Daoy (cell line): ENCODE data around the gene GBA3. TPM values are rescaled to one million over a fixed set of nuclear protein-coding genes. Genes with fewer than 3 reads are reported as not detected.

ENCODE experiments used
- DNase-seq: peaks from one replicate; pipeline ENCODE4 v3.0.0-alpha.2; 2015; ENCODE audit warnings: low read depth
- total RNA-seq: library from RNA; depleted of rRNA; stranded (reverse); fragments of >200 nt; shearing (Covaris generic); gene quantifications from 2 replicates; pipeline ENCODE4 v1.2.3, GENCODE V29; 2014; rRNA removed

GBA3 gene
- total RNA-seq = 0.18 TPM in 1 of 2 replicates, not detected in the other

DNA sequence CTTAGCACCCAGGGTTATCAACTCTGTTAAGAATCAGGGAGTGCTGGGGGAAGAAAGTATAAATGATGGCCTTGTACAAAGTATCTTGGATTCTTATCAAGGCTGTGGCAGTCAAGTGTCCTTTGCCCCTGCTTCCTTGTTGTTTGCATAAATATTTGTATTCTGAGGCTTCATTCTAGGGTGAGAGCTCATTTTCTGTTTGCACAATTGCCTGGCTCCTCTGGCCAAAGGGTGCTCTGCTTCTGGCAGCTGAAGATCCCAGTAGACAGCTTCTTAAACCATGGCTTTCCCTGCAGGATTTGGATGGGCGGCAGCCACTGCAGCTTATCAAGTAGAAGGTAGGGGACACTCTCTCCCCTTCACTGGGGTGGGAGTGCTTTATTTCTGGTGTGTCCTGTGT, at the start of gene GBA3:
Gene GBA3 (plus strand): TSS at position 202 of the 400 bp plus-strand sequence.
- no peak for DNase-seq

DNA sequence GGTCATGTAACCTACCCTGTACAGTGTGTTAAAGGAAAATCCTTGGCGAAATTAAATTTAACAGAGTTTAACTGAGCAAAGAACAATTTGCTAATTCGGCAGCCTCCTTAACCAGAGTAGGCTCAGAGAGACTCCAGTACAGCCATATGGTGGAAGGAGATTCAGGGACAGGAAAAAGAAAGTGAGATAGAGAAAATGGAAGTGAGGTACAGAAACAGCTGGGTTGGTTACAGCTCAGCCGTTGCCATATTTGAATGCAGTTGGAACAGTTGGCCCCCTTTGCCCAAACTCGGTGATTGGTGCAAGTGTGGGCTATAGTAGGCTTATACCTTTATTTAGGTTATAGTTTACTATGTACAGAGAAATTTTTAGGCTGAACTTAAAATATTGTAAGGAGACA, 48.8 kb upstream of the GBA3 start:
- DNase-seq = no peak

DNA sequence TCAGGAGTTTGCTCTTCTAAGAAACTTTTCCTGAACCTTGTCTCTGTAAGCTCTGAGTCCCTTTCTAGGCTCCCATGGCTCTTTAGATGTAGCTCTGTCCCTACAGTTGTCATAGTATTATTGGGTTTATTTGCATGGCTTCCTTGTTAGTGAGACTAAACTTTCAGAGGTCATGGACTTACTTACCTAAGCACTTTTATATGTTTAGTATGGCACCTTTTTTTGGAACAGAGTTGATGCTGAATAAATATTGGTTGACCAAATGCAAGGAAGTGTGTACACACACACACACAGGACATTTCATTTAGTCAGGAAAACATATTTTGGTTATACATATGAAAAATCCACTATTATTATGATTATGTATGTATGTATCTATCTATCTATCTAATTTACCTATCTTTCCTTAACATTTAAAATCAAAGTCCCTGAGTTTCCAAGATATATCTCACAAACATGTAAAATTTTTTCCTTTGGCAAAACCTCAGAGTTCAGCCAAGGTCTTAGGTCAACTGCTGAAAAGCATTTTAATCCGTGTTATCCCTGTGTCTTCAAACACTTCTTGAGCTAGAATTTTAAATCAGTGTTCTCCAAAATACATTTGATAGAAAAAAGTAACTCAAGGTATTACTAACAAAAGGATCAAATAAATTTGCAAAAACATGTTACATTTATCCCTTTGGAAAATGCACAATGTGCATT, 47.1 kb upstream of the GBA3 start:
- DNase-seq = no peak

DNA sequence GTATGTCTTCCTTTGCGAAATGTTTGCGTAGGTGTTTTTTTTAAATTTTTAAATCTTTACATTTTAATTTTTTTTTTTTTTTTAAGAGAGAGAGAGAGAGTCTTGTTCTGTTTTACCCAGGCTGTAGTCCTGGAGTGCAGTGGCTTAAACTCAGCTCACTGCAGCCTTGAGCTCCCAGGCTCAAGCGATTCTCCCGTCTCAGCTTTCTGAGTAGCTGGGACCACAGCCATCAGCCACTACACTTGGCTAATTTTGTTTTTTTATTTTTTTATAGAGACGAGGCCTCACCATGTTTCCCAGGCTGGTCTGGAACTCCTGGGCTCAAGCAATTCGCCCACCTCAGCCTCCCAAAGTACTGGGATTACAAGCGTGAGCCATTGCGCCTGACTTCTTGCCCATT, 43.7 kb upstream of the GBA3 start:
- DNase-seq = no peak

DNA sequence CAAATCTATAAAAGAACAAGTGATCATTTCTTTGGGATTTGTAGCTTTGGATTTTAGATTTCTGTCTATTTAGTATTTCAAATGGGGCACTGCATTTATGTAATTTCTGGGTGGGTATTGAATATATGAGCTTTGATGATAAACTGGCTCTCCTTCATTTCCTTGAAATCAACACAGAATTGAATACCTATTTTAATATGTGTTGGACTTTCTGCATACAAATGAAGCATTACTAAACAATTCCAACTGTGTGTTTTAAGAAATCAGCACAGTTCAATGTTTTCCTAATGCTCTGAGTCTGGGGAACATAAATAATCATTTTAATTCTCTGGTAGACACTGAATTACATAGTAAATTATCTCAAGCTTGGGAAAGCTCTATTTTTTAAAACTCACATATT, 42.0 kb upstream of the GBA3 start:
- DNase-seq = no peak

GRCh38 chr4:22653752-22654151, 39.0 kb upstream of the GBA3 start:
- no peak for DNase-seq

DNA sequence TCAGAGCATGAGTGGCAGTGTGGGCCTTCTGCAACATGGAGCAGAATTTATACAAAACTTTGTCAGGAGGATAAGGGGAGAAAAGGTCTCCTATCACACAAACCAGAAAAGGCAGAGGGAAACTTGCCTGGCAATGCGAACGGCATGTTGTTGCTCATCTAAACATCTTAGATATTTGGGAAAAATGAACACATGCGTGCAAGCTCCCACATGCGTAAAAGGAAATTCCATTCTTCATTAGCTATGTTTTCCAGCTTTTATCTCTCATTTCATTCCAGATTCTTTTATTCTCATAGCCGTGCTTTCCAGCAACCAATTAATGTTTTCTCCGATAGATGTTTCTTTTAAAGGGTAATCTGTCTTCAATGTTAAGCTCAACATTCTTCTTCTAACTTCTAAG, 31.3 kb upstream of the GBA3 start:
- DNase-seq = no peak

DNA sequence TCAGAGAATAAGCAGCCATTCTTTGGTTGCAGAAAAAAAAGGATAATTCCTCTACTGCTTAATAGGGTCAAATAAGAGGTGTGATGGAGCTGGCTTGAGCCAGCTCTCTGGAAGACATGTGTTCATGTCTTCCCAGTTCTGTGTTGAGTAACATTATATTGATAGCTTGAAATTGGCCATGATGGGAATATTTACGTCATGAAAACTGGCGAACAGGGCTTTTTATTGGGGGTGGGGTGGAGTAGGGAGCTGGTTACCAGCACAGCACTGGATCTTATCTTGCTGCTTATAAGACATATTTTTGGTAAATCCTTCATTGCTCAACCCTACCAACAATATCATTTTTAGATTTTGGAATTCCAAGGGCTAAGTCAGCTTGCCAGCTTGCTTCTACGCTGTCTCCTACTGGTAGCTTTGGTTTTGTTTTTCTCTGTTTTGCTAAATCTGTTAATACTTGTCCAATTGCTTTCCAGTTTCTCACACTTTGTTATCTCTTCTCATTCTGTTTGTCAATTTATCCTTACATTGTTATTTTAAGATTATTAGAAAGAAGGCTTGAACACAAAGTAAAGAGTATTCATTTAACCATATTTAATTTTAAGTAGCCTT, 25.3 kb upstream of the GBA3 start:
- DNase-seq = no peak

GRCh38 chr4:22668301-22668700, 24.4 kb upstream of the GBA3 start:
- DNase-seq = peak; percentile 1

DNA sequence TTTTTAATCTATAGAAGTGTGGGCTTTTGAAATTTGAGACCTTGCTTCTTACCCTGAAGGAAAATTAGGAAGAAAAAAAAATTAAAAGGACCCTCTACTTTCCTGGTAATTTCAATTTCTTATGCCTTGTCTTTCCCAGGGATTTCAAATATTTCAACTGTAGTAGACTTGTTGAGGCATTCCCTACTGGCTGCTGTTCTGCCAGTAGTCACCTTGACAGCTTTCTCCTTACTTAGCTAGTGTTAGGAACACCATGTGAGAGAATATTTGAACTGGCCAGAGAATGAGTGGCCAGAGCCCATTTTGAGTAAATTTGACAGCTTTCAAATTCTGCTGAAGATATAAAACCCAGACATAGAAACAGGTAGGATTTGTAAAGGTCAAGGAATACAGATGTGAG, 24.0 kb upstream of the GBA3 start:
- no peak for DNase-seq

- peak; percentile 2 for DNase-seq
Measured at GRCh38 chr4:22670956-22671355, 21.8 kb upstream of the GBA3 start.

DNA sequence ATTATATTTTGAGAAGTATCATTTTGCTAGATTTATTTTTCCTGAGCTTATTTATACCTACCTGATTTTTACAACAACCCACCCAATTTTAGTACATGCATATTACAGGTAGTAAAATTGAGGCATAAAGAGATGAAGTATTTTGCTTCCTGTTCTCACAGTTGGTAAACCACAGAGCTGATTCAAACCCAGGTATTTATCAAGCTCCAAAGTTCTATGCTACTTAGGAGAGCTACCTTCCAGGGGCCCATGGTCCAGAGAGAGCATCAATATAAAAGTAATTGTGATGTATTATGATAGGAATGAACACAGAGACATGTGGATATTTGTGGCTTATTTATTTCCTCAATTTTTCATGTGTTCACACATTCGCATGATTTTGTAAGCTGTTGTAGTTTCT, 20.2 kb upstream of the GBA3 start:
- no peak for DNase-seq

DNA sequence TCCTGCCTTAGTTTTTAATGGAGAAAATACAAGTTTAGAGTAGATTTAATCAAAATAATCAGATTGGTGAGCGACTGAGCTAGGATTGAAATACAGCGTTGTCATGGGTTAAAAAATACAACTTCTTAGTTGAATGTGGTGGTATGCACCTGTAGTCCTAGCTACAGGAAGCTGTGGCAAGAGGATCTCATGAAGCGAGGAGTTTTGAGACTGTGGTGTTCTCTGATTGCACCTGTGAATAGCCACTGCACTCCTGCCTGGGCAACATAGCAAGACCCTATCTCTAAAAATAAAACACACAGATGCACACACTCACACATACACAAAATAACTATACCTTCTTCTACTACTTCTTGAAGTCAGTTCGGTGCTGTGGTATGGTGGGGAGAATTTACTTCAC, 19.8 kb upstream of the GBA3 start:
- no peak for DNase-seq

- no peak for DNase-seq
Measured at GRCh38 chr4:22674700-22675099, 18.0 kb upstream of the GBA3 start.

GRCh38 chr4:22676063-22676462, 16.7 kb upstream of the GBA3 start:
- no peak for DNase-seq

GRCh38 chr4:22677780-22678179, 15.0 kb upstream of the GBA3 start:
- DNase-seq = no peak

DNA sequence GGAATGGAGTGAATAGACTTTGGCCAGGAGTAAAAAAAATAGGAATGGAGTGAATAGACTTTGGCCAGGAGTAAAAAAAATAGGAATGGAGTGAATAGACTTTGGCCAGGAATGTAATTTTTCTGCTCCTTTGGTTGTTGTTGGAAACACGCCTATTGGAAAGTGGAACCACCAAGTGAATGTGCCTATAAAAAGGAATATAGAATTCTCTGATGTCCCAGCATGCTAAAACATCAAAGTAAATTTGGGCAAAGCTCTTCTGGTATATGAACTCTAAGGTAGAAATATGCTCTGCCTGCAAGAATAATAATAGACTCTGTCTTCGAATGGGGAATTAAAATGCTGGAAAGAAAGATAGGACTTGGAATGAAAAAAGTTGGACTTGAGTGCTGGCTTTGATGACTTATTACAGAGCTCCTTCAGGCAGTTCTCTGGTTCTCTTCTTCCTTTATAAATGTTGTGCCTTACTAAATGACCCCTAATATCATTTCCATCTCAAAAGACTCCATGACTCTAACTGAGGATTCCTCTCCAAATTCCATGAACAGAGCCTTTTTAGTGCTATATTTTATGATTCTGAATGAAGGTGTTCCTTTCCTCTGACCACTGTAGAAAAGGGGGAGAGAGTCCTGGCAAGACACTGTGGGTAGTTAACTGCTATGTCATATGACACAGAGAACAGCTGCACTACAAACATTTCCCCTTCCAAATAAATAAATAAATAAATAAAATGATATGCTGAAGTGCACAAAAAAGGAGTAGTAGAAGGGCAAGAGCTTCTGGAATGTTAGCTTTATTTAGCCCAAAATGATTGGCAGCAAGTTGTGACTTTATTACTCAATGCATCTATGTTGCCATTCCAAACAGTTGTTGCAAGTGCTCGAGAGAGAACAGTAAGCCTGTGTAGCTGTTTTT, 13.5 kb upstream of the GBA3 start:
- DNase-seq = no peak

GRCh38 chr4:22680065-22680642, 12.6 kb upstream of the GBA3 start:
- no peak for DNase-seq

GRCh38 chr4:22683726-22684125, 9.0 kb upstream of the GBA3 start:
- no peak for DNase-seq

DNA sequence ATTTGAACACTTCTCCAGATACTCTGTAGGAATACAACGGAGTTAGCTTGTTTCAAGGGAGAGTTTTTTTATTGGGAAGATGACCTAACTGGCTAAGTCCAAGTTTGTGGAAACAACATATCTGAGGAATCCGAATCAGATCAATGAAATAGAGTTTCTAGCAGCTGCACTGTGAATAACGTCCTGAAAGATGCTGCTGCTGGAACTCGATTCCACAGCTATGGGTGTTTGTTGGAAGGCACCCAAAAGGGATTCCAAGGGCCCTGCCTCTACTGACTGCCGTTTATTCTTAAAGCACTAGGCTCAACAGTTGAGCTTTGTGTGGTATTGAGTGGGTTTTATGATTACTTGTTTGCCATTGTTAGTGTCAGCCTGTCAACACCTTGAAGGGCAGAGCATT, 6.6 kb upstream of the GBA3 start:
- no peak for DNase-seq

DNA sequence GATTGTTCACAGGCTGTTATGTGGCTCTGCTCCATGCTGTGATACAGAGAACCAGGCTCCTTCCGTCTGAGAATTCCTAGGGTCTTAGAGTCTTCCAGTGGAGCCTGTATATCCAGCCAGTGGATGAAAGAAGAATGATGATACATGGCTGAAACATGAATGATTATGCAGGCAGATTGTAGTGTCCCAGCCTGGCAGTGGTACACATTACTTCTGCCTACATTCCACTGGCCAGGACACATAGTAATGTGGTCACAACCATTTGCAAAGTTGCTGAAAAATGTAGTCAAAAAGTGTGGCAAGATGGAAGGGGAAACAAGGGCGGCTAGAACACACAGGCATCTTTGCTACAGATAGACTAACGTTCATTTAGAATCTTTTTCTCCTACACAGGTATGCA, 4.5 kb upstream of the GBA3 start:
- no peak for DNase-seq

- DNase-seq = no peak
Measured at GRCh38 chr4:22689428-22689827, 3.3 kb upstream of the GBA3 start.
